ENCODE data around the gene SIGLEC10. TPM values are rescaled to one million over a fixed set of nuclear protein-coding genes. Genes with fewer than 3 reads are reported as not detected.
A peak's percentile ranks its signal among the peaks of the same experiment; 100 is the strongest.

SIGLEC10 gene
- total and polyA plus RNA-seq, 9 of the 15 experiments (the other 6 are each of a cell fraction or from before 2014, with no cell fraction given): 0.10 to 1.8 (median 0.82) TPM

- TF ChIP-seq MXD1 (CRISPR knock-in tag; IDR thresholded peaks at IDR 0.05; ENCODE audit: borderline replicate concordance, poor library complexity, severe bottlenecking) (no peak), GTF2E2 (tag; IDR thresholded peaks at IDR 0.05) (0 out of 2 replicates have a peak, but pooled peaks have one; percentile 38), SMARCE1 (IDR thresholded peaks at IDR 0.05) (0 out of 2 replicates have a peak, but pooled peaks have one; percentile 39), EZH2 (IDR thresholded peaks at IDR 0.05; ENCODE audit: borderline replicate concordance, low read depth, low read length) (no peak), BACH1 (tag; IDR thresholded peaks at IDR 0.05) (no peak), ATF6 (CRISPR knock-in tag; IDR thresholded peaks at IDR 0.05) (0 out of 2 replicates have a peak, but pooled peaks have one; percentile 34), ZNF282 (CRISPR knock-in tag; IDR thresholded peaks at IDR 0.05) (no peak), MGA (IDR thresholded peaks at IDR 0.05) (peak; percentile 6; the same call in 1 of the 2 replicates), ARID1B (IDR thresholded peaks at IDR 0.05) (0 out of 2 replicates have a peak, but pooled peaks have one; percentile 22), IRF2 (CRISPR knock-in tag; IDR thresholded peaks at IDR 0.05) (no peak), SMAD3 (CRISPR knock-in tag; conservative IDR thresholded peaks at IDR 0.05) (no peak), DACH1 (IDR thresholded peaks at IDR 0.05; ENCODE audit: partially characterized antibody) (no peak), NFE2 (IDR thresholded peaks at IDR 0.05; ENCODE audit: low read depth) (no peak)
Measured at GRCh38 chr19:51368366-51369282, 48.8 kb downstream of the SIGLEC10 start, which contains the start of gene CLDND2 (continued).

Data from K562 (cell line).